Neural progenitor cell (in vitro differentiated cells): ENCODE measurements around the gene PKHD1. TPM values are rescaled to one million over a fixed set of nuclear protein-coding genes. Genes with fewer than 3 reads are reported as not detected.

Source experiments
- DNase-seq: peaks from one replicate; pipeline ENCODE4 v3.0.0-alpha.2; 2016; ENCODE audit warnings: low spot score
- H2AFZ ChIP-seq: fragments of 200-600 bp; sonication (generic); replicated peaks from 2 replicates; pipeline ENCODE4 v1.6.1; 2016; ENCODE audit warnings: antibody characterized with exemption
- H3F3A ChIP-seq: fragments of 200-600 bp; sonication (generic); 2 replicates; pipeline ENCODE4 v1.6.1; 2016; ENCODE audit warnings: antibody characterized with exemption, low read depth
- H3K27ac ChIP-seq: fragments of 200-600 bp; sonication (generic); 2 replicates; pipeline ENCODE4 v1.5.1; 2016; ENCODE audit warnings: mild to moderate bottlenecking
- H3K27me3 ChIP-seq: fragments of 200-600 bp; sonication (generic); 2 replicates; pipeline ENCODE4 v1.6.1; 2016; ENCODE audit warnings: mild to moderate bottlenecking, moderate library complexity
- H3K36me3 ChIP-seq: fragments of 200-600 bp; sonication (generic); 2 replicates; pipeline ENCODE4 v1.5.1; 2016
- H3K4me1 ChIP-seq: fragments of 200-600 bp; sonication (generic); 2 replicates; pipeline ENCODE4 v1.6.1; 2016; ENCODE audit warnings: mixed run types
- H3K4me2 ChIP-seq: fragments of 200-600 bp; sonication (generic); 2 replicates; pipeline ENCODE4 v1.6.1; 2016
- H3K4me3 ChIP-seq: fragments of 200-600 bp; sonication (generic); 2 replicates; pipeline ENCODE4 v1.5.1; 2016
- H3K79me2 ChIP-seq: fragments of 200-600 bp; sonication (generic); 2 replicates; pipeline ENCODE4 v1.6.1; 2016; ENCODE audit warnings: low read depth
- H3K9ac ChIP-seq: fragments of 200-600 bp; sonication (generic); 2 replicates; pipeline ENCODE4 v1.6.1; 2016
- H3K9me3 ChIP-seq: fragments of 200-600 bp; sonication (generic); 2 replicates; pipeline ENCODE4 v1.5.1; 2016; ENCODE audit warnings: low read depth
- H4K20me1 ChIP-seq: fragments of 200-600 bp; sonication (generic); 2 replicates; pipeline ENCODE4 v1.6.1; 2016; ENCODE audit warnings: low read depth
- H3K27ac Mint-ChIP-seq: 3 replicates; pipeline ENCODE4 v1.8.0; 2021; ENCODE audit warnings: mixed read lengths
- H3K27me3 Mint-ChIP-seq: 2 replicates; pipeline ENCODE4 v1.8.0; 2022; ENCODE audit warnings: low read depth, mild to moderate bottlenecking, inconsistent platforms, moderate library complexity, mixed read lengths; ENCODE audit not compliant: insufficient read depth
- H3K36me3 Mint-ChIP-seq: 3 replicates; pipeline ENCODE4 v1.8.0; 2021; ENCODE audit warnings: mixed read lengths
- H3K4me1 Mint-ChIP-seq: 3 replicates; pipeline ENCODE4 v1.8.0; 2021; ENCODE audit warnings: mixed read lengths
- H3K4me3 Mint-ChIP-seq: 3 replicates; pipeline ENCODE4 v1.8.0; 2021; ENCODE audit warnings: mild to moderate bottlenecking, moderate library complexity, mixed read lengths
- H3K9me3 Mint-ChIP-seq: 3 replicates; pipeline ENCODE4 v1.8.0; 2020; ENCODE audit warnings: mixed read lengths
- CTCF ChIP-seq: fragments of 200-600 bp; sonication (generic); IDR thresholded peaks from 2 replicates; pipeline ENCODE4 v1.5.1; 2017; ENCODE audit warnings: antibody characterized with exemption, mild to moderate bottlenecking
- EZH2 ChIP-seq: fragments of 200-600 bp; sonication (generic); IDR thresholded peaks from 2 replicates; pipeline ENCODE4 v1.6.1; 2017; ENCODE audit warnings: antibody characterized with exemption, mild to moderate bottlenecking, moderate library complexity
- EZH2phosphoT487 ChIP-seq: fragments of 200-600 bp; sonication (generic); IDR thresholded peaks from 2 replicates; pipeline ENCODE4 v1.6.1; 2017; ENCODE audit warnings: antibody characterized with exemption
- small RNA-seq: library from RNA; depleted of rRNA; stranded (forward); fragments of <200 nt; gene quantifications from one replicate; pipeline ENCODE3, GENCODE V24; 2015
- total RNA-seq: library from RNA; depleted of rRNA; stranded (reverse); fragments of >200 nt; gene quantifications from 2 replicates; pipeline ENCODE4 v1.2.3, GENCODE V29; 2015; ENCODE audit warnings: low replicate concordance

The PKHD1 gene
- total RNA-seq, 1 donor from 2014 or later = 0.04 TPM

DNA sequence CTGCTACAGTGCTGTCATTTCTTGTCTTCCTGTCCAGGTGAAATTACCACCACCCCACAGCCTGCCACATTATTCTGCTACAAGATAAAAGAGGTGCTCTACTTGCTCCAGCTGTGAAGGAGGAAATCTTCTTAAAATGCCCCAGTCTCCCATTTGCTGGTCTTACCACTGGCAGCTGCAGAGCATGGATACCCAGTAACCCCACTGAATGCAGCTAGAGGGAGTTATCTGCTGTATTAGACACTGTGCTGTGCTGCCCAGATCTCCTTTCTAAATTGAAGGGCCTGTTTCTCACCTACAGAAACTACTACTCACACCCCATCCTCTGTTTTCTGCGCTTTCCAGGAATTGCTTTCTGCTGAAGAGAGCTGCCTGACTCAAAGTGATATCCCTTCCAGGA lies 517.8 kb downstream of the PKHD1 start:
- peaks cover 10% of the 10 kb centered on the region for H3K9me3 Mint-ChIP-seq
- no peak overlapping the region for H3K4me3 Mint-ChIP-seq
- no peak overlapping the region for H3K9ac ChIP-seq
- peak; percentile 54 for DNase-seq
- no peaks in the 10 kb centered on the region for H3K36me3 Mint-ChIP-seq
- H3K4me1 Mint-ChIP-seq = peaks cover 6% of the 10 kb centered on the region
- H3K4me2 ChIP-seq = no peak overlapping the region
- peaks cover 2% of the 10 kb centered on the region for H3K27me3 Mint-ChIP-seq
- no peaks in the 10 kb centered on the region for H3F3A ChIP-seq
- no peaks in the 10 kb centered on the region for H3K36me3 ChIP-seq
- TF ChIP-seq EZH2 (no peak), CTCF (peak; percentile 45), EZH2phosphoT487 (no peak)
- no peaks in the 10 kb centered on the region for H3K27me3 ChIP-seq
- no peaks in the 10 kb centered on the region for H3K79me2 ChIP-seq
- no peak overlapping the region for H3K27ac ChIP-seq
- H3K9me3 ChIP-seq = no peaks in the 10 kb centered on the region
- no peaks in the 10 kb centered on the region for H4K20me1 ChIP-seq
- H2AFZ ChIP-seq = no peak overlapping the region
- H3K4me1 ChIP-seq = peaks cover 10% of the 10 kb centered on the region
- H3K27ac Mint-ChIP-seq = no peak overlapping the region
- no peak overlapping the region for H3K4me3 ChIP-seq

DNA sequence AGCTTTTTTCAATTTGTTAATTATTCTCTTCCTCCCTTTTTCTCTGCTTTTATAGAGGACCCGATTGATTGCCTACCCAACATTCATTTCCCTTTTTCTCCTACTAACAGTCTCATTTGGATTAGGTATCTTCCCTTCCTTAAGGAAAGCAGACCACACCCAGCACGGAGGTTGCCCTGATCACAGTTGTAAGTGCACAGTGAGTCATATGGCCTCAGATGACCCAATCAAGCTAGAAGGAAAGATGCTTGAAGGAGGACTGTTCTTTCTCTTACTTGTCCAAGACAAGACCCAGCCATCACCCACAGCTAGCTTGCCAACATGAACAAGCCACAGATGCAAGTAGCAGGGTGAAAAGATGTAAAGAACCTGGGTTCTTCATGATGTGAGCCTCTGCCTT lies 518.6 kb downstream of the PKHD1 start:
- H3K9ac ChIP-seq = no peak overlapping the region
- Mint-ChIP-seq H3K27me3 (no peaks in the 10 kb centered on the region), H3K4me1 (peaks cover 6% of the 10 kb centered on the region)

DNA sequence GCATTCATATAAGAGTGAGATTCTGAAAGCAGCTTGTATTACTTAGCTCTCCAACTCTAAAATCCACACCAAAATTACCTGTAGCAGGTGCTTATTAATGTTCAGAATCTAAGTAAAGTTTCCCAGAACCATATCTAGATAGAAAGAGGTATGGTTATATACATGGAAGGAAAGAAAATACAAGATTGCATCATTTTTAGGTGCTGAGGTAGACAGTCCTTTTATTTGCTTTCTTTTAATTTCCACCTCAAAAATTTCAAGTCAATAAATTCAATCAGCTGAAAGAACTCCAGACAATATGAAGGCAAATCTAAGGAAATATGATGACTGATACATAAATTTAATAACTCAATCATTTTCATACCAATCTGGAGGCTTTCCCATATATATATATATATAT lies 521.9 kb downstream of the PKHD1 start:
- Mint-ChIP-seq H3K9me3 (no peaks in the 10 kb centered on the region), H3K27ac (no peak overlapping the region), H3K27me3 (no peaks in the 10 kb centered on the region), H3K36me3 (no peaks in the 10 kb centered on the region), H3K4me3 (no peak overlapping the region), H3K4me1 (peaks cover 6% of the 10 kb centered on the region)
- Histone ChIP-seq H3K4me3 (no peak overlapping the region), H3K36me3 (no peaks in the 10 kb centered on the region), H3K9ac (no peak overlapping the region), H3F3A (no peaks in the 10 kb centered on the region), H3K27me3 (no peaks in the 10 kb centered on the region), H3K4me2 (no peak overlapping the region), H3K79me2 (no peaks in the 10 kb centered on the region), H3K4me1 (peaks cover 22% of the 10 kb centered on the region), H3K9me3 (no peaks in the 10 kb centered on the region), H4K20me1 (no peaks in the 10 kb centered on the region), H2AFZ (no peak overlapping the region), H3K27ac (no peak overlapping the region)
- TF ChIP-seq EZH2 (no peak), CTCF (no peak), EZH2phosphoT487 (no peak)
- DNase-seq = no peak

More for the DNA sequence above, 518.6 kb downstream of the PKHD1 start:
- TF ChIP-seq EZH2phosphoT487 (no peak), CTCF (no peak), EZH2 (no peak)
- Histone ChIP-seq H3K27me3 (no peaks in the 10 kb centered on the region), H3K9me3 (no peaks in the 10 kb centered on the region), H3K36me3 (no peaks in the 10 kb centered on the region), H3K4me1 (peaks cover 10% of the 10 kb centered on the region), H3K4me3 (no peak overlapping the region), H3K4me2 (no peak overlapping the region), H4K20me1 (no peaks in the 10 kb centered on the region), H3K27ac (no peak overlapping the region), H3F3A (no peaks in the 10 kb centered on the region), H3K79me2 (no peaks in the 10 kb centered on the region), H2AFZ (no peak overlapping the region)
- no peak overlapping the region for H3K27ac Mint-ChIP-seq
- no peak overlapping the region for H3K4me3 Mint-ChIP-seq
- no peaks in the 10 kb centered on the region for H3K36me3 Mint-ChIP-seq
- no peak for DNase-seq
- peaks cover 5% of the 10 kb centered on the region for H3K9me3 Mint-ChIP-seq

Small RNA genes lying within 50 kb of the gene (small RNA-seq; reads per million reads assigned to genes)
- gene RN7SL580P = not detected

Other genes starting within 250 kb of the PKHD1 start
- gene IL17A, start 98.8 kb upstream of the PKHD1 start, total RNA-seq = not detected in 2 replicates
- not detected in 2 replicates for gene IL17F, start 156.9 kb upstream of the PKHD1 start, total RNA-seq
- gene MCM3, start 197.1 kb upstream of the PKHD1 start, total RNA-seq = 224 and 246 TPM in 2 replicates